ENCODE results near the gene PLIN1.

Gene PLIN1

DNA sequence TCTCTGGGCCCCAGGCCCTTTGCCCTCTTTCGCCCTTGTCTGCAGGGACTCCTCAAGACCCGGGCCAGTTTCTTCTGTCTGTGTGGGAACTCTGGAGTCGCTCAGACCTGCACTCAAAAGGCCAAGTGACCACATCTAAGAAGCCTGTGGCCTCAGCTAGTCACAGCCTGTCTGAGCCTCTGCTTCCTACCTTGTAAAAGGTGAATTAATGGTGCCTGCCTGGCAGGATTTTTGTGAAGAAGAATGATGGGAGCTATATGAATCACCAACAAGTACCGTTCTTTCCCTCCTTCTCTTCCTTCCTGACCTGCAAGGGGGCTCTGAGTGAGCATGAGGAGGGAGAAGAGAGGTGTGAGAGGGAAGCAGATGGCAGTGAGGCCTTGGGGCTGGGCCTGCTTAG, 7.5 kb downstream of the PLIN1 start:
- peaks cover 8% of the 10 kb centered on the region for H3K4me1 ChIP-seq (ENCODE audit: insufficient read depth, low read length)
- H3K36me3 ChIP-seq (ENCODE audit: insufficient read depth, low read length) = no peaks in the 10 kb centered on the region
- no peak overlapping the region for H3K4me3 ChIP-seq (ENCODE audit: low read depth in 1 of 2, low read length in 2 of 2)
- no peaks in the 10 kb centered on the region for H3K9me3 ChIP-seq (ENCODE audit: low read length)
- H3K27ac ChIP-seq (ENCODE audit: low read depth, low read length) = no peak overlapping the region
- H3K27me3 ChIP-seq (ENCODE audit: control insufficient read depth in 1 of 2, insufficient read depth in 2 of 2, low read length in 2 of 2) = no peaks in the 10 kb centered on the region
- no peak overlapping the region for H3K9ac ChIP-seq (ENCODE audit: low read length)

DNA sequence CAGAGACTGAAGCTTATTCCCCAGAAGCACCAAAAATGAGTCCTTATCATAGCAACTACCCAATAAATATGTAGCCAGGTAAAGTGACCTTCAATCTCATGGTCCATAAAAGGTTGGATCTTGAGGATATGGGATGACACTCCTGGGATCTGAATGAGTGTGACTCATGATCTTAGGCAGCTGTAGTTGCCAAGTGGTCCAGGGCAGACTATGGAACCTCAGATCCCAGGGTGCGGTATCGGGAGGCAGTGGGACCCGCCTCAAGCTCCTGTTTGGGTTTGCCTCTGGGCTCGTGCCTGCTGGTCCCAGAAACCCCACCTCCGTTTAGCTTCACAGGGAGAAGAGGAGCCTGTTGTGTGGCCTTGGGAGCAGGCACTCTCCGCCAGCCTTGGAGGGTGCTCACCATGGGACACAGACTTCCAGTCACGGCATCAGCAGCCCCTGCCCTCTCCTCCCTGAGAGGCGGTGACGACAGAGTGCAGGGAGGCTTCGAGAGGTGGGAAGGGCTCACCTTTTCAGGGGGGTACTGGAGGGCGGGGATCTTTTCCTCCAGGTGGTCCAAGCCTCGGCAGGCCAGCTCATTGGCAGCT, 8.1 kb downstream of the PLIN1 start:
- H3K9ac ChIP-seq (ENCODE audit: low read length) = no peak overlapping the region
- H3K36me3 ChIP-seq (ENCODE audit: insufficient read depth, low read length) = no peaks in the 10 kb centered on the region
- H3K27ac ChIP-seq (ENCODE audit: low read depth, low read length) = no peak overlapping the region
- no peak overlapping the region for H3K4me3 ChIP-seq (ENCODE audit: low read depth in 1 of 2, low read length in 2 of 2)
- H3K4me1 ChIP-seq (ENCODE audit: insufficient read depth, low read length) = peaks cover 8% of the 10 kb centered on the region
- H3K27me3 ChIP-seq (ENCODE audit: control insufficient read depth in 1 of 2, insufficient read depth in 2 of 2, low read length in 2 of 2) = no peaks in the 10 kb centered on the region
- no peaks in the 10 kb centered on the region for H3K9me3 ChIP-seq (ENCODE audit: low read length)

DNA sequence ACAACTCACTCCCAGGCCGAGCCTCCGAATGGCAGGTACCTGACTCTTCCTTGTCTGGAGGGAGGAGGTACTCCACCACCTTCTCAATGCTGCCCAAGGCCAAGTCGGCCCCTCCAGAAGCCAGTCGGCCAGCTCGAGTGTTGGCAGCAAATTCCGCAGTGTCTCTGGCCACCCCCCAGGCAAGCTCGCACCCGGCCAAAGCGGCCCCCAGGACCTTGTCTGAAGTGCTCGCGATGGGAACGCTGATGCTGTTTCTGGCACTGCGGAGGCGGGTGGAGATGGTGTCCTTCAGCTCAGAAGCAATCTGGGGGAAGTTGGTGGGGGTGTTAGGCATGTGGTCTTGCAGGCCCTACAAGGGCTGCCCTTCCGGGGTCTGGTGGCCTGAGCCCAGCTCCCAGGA, 9.2 kb downstream of the PLIN1 start:
- no peaks in the 10 kb centered on the region for H3K27me3 ChIP-seq (ENCODE audit: control insufficient read depth in 1 of 2, insufficient read depth in 2 of 2, low read length in 2 of 2)
- H3K9me3 ChIP-seq (ENCODE audit: low read length) = no peaks in the 10 kb centered on the region
- no peak overlapping the region for H3K9ac ChIP-seq (ENCODE audit: low read length)
- no peak overlapping the region for H3K27ac ChIP-seq (ENCODE audit: low read depth, low read length)
- H3K4me1 ChIP-seq (ENCODE audit: insufficient read depth, low read length) = peaks cover 10% of the 10 kb centered on the region
- H3K4me3 ChIP-seq (ENCODE audit: low read depth in 1 of 2, low read length in 2 of 2) = no peak overlapping the region
- no peaks in the 10 kb centered on the region for H3K36me3 ChIP-seq (ENCODE audit: insufficient read depth, low read length)

DNA sequence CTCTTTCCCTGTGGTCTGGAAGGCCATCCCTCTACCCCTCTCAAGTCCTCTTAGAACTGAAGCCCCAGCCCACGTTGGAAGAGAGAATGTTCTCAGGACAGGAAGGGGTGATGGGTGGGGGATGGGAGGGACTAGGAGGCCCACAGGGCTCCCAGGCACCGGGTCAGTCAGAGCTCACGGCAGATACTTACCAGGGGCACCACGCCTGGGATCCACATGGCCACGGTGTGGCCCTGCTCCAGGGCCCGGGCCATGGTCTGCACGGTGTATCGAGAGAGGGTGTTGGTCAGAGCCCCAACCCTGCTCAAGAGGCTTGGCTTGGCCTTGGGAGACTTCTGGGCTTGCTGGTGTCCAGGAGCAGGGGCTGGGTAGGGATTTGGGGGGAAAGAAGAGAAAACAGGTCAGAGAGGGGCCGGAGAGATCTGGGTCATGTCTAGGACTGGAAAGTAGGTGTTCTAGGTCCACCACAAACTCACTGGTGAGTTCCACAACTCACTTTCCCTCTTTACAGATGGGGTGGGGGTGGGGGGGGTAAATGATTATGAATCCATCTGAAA, 9.8 kb downstream of the PLIN1 start:
- no peaks in the 10 kb centered on the region for H3K9me3 ChIP-seq (ENCODE audit: low read length)
- no peak overlapping the region for H3K9ac ChIP-seq (ENCODE audit: low read length)
- H3K27ac ChIP-seq (ENCODE audit: low read depth, low read length) = no peak overlapping the region
- no peaks in the 10 kb centered on the region for H3K36me3 ChIP-seq (ENCODE audit: insufficient read depth, low read length)
- peaks cover 13% of the 10 kb centered on the region for H3K4me1 ChIP-seq (ENCODE audit: insufficient read depth, low read length)
- H3K4me3 ChIP-seq (ENCODE audit: low read depth in 1 of 2, low read length in 2 of 2) = no peak overlapping the region
- no peaks in the 10 kb centered on the region for H3K27me3 ChIP-seq (ENCODE audit: control insufficient read depth in 1 of 2, insufficient read depth in 2 of 2, low read length in 2 of 2)

DNA sequence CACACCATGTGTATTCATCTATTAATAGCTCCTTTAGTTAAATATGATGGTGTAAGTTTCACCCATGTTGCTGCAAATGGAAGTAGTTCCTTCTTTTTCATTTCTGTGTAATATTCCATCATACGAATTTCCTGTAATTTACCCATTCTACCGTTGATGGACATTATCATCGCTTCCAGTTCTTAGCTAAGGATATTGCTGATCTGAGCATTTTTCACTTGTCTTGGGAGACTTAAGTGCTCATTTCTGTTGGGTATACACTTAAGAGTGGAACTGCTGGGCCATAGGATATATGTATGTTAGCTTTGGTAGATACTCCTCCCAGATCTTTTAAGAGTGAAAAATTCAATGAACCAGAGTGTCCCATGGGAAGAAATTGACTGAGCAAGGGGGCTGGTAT, 11.0 kb downstream of the PLIN1 start:
- no peaks in the 10 kb centered on the region for H3K27me3 ChIP-seq (ENCODE audit: control insufficient read depth in 1 of 2, insufficient read depth in 2 of 2, low read length in 2 of 2)
- peaks cover 14% of the 10 kb centered on the region for H3K4me1 ChIP-seq (ENCODE audit: insufficient read depth, low read length)
- no peak overlapping the region for H3K27ac ChIP-seq (ENCODE audit: low read depth, low read length)
- H3K4me3 ChIP-seq (ENCODE audit: low read depth in 1 of 2, low read length in 2 of 2) = no peak overlapping the region
- H3K36me3 ChIP-seq (ENCODE audit: insufficient read depth, low read length) = no peaks in the 10 kb centered on the region
- H3K9me3 ChIP-seq (ENCODE audit: low read length) = no peaks in the 10 kb centered on the region
- no peak overlapping the region for H3K9ac ChIP-seq (ENCODE audit: low read length)

DNA sequence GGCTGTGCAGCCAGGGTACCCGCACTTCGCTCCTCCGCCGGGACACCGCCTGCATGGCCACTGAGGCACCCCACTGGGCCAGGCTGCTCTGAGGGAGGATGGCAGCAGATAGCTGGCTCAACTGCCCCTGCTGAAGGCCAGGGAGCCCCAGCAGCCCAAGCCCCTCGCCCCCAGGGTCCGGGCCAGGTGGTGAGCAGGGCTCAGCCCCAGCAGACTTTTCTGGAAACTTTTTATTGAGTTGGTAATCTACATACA, 11.5 kb downstream of the PLIN1 start:
- Histone ChIP-seq H3K9ac (ENCODE audit: low read length) (no peak overlapping the region), H3K36me3 (ENCODE audit: insufficient read depth, low read length) (no peaks in the 10 kb centered on the region), H3K27me3 (ENCODE audit: control insufficient read depth in 1 of 2, insufficient read depth in 2 of 2, low read length in 2 of 2) (no peaks in the 10 kb centered on the region), H3K9me3 (ENCODE audit: low read length) (no peaks in the 10 kb centered on the region), H3K4me1 (ENCODE audit: insufficient read depth, low read length) (peaks cover 13% of the 10 kb centered on the region), H3K27ac (ENCODE audit: low read depth, low read length) (no peak overlapping the region), H3K4me3 (ENCODE audit: low read depth in 1 of 2, low read length in 2 of 2) (no peak overlapping the region)

DNA sequence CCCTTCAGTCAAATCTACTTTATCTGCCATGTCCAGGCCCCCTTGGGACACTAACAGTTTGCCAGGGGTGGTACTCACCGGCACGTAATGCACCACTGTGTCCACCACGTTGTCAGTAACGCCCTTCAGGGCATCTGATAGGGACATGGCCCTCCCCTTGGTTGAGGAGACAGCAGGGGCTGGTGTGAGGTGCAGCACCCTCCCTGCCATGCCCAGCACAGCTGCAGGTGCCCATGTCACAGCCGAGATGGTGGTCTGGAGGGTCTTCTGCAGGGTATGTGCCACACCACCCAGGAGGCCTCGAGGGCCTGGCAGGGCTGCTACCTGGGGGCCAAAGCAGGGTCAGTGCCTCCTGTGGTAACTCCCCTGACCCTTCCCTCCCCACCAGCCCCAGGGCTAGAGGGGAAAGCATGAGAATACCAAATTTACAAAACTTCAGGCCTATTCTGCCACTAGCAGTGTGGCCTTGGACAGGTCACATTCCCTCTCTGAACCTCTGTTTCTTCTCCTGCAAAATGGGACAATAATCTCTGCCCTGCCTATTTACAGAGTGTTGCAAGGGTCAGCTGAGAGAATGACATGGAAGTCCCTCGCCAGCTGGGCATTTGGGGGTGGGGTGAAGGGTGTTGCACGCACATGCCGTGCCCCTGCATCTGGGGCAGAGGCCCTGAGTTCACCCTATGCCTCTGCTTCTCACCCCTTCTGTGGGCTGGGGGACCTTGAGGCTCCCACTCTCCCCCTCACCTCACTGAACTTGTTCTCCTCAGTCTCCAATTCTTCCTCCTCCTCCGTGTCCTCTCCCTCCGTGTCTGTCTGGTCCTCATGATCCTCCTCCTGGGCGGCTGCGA, 12.1 kb downstream of the PLIN1 start:
- Histone ChIP-seq H3K27me3 (ENCODE audit: control insufficient read depth in 1 of 2, insufficient read depth in 2 of 2, low read length in 2 of 2) (no peaks in the 10 kb centered on the region), H3K4me3 (ENCODE audit: low read depth in 1 of 2, low read length in 2 of 2) (no peak overlapping the region), H3K9ac (ENCODE audit: low read length) (no peak overlapping the region), H3K27ac (ENCODE audit: low read depth, low read length) (no peak overlapping the region), H3K4me1 (ENCODE audit: insufficient read depth, low read length) (peaks cover 9% of the 10 kb centered on the region), H3K9me3 (ENCODE audit: low read length) (no peaks in the 10 kb centered on the region), H3K36me3 (ENCODE audit: insufficient read depth, low read length) (no peaks in the 10 kb centered on the region)

DNA sequence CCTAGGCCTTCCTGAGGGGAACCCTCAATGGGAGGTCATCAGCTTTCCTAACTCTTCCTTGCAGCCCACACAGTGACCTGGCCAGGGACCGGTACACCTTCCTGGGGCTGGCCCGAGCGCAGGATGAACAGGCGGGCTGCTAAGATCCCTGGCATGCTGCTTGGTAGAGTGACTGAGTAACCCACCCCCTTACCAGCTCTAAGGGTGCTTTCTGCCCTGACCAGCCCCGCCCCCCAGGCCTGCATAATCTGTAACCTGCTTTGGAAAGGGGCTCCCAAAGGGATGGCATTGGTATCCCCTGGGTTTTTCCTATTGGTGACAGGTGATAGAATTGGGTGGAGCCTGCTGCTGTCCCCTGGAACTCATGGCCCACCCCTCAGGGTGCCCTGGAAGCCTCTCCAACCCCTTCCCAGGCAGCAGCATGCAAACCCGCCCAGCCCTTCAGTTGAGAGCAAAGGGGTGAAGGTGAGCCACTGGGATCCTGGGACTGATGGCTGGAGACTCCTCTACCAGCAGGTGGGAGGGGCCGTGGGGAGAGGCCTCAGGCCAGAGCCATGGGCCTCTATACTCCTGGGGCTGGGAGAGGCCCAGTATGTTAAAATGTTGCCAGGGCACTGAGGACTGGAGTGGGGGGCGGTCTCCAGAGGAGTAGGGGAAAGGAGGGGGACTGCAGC, 12.8 kb downstream of the PLIN1 start:
- H3K4me1 ChIP-seq (ENCODE audit: insufficient read depth, low read length) = peaks cover 9% of the 10 kb centered on the region
- H3K27ac ChIP-seq (ENCODE audit: low read depth, low read length) = peak overlapping the region; percentile 80

DNA sequence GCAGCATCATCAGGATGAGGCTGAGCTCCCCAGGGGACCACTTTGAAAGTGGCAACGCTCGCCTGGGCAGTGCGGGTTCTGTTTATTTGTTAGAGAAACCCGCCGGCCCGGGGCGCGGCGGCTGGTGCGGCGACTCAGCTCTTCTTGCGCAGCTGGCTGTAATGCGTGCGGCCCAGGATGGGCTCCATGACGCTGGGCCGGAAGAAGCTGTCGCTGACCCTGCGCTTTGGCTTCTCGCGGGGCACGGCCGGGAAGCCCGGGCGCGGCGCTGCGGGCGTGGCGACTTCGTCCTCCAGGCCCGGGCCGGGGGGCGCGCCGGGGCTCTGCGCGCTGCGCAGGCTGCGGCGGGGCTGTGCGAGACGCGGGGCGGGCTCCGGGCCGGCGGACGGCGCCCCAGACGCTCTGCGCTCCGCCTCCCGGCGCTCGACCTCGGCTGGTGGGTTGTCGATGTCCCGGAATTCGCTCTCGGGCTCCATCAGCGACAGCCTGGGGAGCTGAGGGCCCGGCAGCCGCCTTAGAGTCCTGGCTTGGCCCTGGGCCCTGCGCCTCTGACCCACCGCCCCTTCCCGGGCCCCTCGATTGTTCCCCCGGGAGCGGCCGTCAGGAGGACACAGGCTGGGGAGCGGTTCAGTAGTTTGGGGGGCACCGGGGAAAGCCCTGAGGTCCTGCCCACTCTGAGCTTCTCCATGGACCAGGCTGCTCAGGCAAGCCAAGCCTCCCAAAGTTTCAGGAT, 13.6 kb downstream of the PLIN1 start:
- peaks cover 9% of the 10 kb centered on the region for H3K4me1 ChIP-seq (ENCODE audit: insufficient read depth, low read length)
- H3K27ac ChIP-seq (ENCODE audit: low read depth, low read length) = peak overlapping the region; percentile 80
- H3K4me3 ChIP-seq (ENCODE audit: low read depth in 1 of 2, low read length in 2 of 2) = peak overlapping the region; percentile 23 to 49
- no peaks in the 10 kb centered on the region for H3K36me3 ChIP-seq (ENCODE audit: insufficient read depth, low read length)
- no peak overlapping the region for H3K9ac ChIP-seq (ENCODE audit: low read length)
- no peaks in the 10 kb centered on the region for H3K27me3 ChIP-seq (ENCODE audit: control insufficient read depth in 1 of 2, insufficient read depth in 2 of 2, low read length in 2 of 2)
- H3K9me3 ChIP-seq (ENCODE audit: low read length) = no peaks in the 10 kb centered on the region

More for the DNA sequence above, 12.8 kb downstream of the PLIN1 start:
- H3K4me3 ChIP-seq (ENCODE audit: low read depth in 1 of 2, low read length in 2 of 2) = peak overlapping the region; percentile 23 to 47
- H3K9me3 ChIP-seq (ENCODE audit: low read length) = no peaks in the 10 kb centered on the region
- no peak overlapping the region for H3K9ac ChIP-seq (ENCODE audit: low read length)
- H3K27me3 ChIP-seq (ENCODE audit: control insufficient read depth in 1 of 2, insufficient read depth in 2 of 2, low read length in 2 of 2) = no peaks in the 10 kb centered on the region
- no peaks in the 10 kb centered on the region for H3K36me3 ChIP-seq (ENCODE audit: insufficient read depth, low read length)

DNA sequence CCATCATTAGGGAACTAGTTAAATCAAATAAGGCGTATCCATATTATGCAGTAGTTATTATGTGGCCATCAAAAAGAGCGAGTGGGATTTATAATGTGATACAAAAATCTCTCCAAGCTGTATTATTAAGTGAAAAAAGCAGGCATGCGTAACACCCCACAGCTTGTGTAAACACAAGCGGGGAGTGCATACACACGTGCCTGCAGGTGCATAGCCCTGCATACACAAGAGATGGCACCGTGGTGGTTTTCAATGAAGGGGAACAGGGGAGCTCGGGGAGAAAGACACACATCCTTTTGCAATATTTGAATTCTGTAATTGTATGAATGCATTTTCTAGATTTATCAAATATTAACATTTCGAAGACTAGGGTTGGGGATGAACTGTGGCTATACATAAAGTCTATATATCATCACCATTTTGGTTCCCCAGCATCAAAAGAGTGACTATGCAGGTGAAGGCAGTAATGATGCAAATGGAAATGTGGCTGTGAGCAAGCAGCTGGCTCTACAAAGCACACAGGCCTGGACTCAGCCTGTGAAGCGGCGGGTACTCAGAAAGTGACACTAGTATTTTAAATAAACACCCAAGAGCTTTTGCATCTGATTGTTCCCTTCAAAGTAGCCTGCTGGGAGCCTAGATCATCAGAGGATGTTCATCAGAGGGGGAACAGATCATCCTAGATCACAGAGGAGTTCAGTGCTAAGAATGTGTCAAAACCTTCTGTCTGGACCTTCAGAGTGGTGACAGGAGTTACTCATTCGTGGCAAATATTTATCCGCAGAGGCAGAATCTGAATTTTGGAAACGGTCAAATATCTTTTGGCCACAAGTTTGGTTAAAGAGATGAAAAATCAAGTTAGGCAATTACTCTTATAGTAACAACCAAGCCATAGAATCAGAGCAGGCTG, 14.5 kb downstream of the PLIN1 start:
- H3K36me3 ChIP-seq (ENCODE audit: insufficient read depth, low read length) = no peaks in the 10 kb centered on the region
- H3K4me3 ChIP-seq (ENCODE audit: low read depth in 1 of 2, low read length in 2 of 2) = no peak overlapping the region
- H3K27ac ChIP-seq (ENCODE audit: low read depth, low read length) = no peak overlapping the region

More for the DNA sequence above, 14.5 kb downstream of the PLIN1 start:
- Histone ChIP-seq H3K4me1 (ENCODE audit: insufficient read depth, low read length) (peaks cover 9% of the 10 kb centered on the region), H3K9me3 (ENCODE audit: low read length) (no peaks in the 10 kb centered on the region), H3K9ac (ENCODE audit: low read length) (no peak overlapping the region), H3K27me3 (ENCODE audit: control insufficient read depth in 1 of 2, insufficient read depth in 2 of 2, low read length in 2 of 2) (no peaks in the 10 kb centered on the region)

All from muscle layer of colon (tissue), 2 donors.